GM20000 (cell line): ENCODE measurements around the gene RGS6.

Source experiments
- DNase-seq: peaks from one replicate; pipeline ENCODE4 v3.0.0; 2012; ENCODE audit warnings: low spot score
- CTCF ChIP-seq: IDR thresholded peaks from 2 replicates; pipeline ENCODE4 v1.5.1; 2012; ENCODE audit warnings: mild to moderate bottlenecking, control low read depth; ENCODE audit errors: extremely low read depth, missing control alignments

Gene RGS6

GRCh38 chr14:71952381-71953363 is 20.4 kb downstream of the RGS6 start:
- no peak for TF ChIP-seq CTCF
- no peak for DNase-seq

- DNase-seq = no peak
- TF ChIP-seq CTCF = no peak
Observed at GRCh38 chr14:71956920-71957563, 24.8 kb downstream of the RGS6 start.

GRCh38 chr14:71959055-71959454 is 26.8 kb downstream of the RGS6 start:
- DNase-seq = no peak
- no peak for TF ChIP-seq CTCF

GRCh38 chr14:71960494-71961353 is 28.5 kb downstream of the RGS6 start:
- TF ChIP-seq CTCF = no peak

GRCh38 chr14:71961972-71962371 is 29.7 kb downstream of the RGS6 start:
- no peak for DNase-seq
- no peak for TF ChIP-seq CTCF

More at GRCh38 chr14:71960494-71961353, 28.5 kb downstream of the RGS6 start:
- DNase-seq = no peak

GRCh38 chr14:71964716-71965115 is 32.5 kb downstream of the RGS6 start:
- DNase-seq = no peak
- no peak for TF ChIP-seq CTCF
